Hematopoietic multipotent progenitor cell (in vitro differentiated cells): ENCODE results near the gene PEX12. TPM values are rescaled to one million over a fixed set of nuclear protein-coding genes. Genes with fewer than 3 reads are reported as not detected.
"Not testable (repeated sequence)": the region's sequence is repeated elsewhere in the genome, so short reads cannot be mapped to it uniquely, and the experiment has no call there.

Source experiments
- DNase-seq, 3 donors: peaks; one replicate each; pipeline ENCODE4 v3.0.0-alpha.2; 2011 to 2015; ENCODE audit warnings: low read depth in 2 of 3, low spot score in 2 of 3
- total RNA-seq: library from RNA; depleted of rRNA; stranded (reverse); fragments of >200 nt; gene quantifications from one replicate; pipeline ENCODE4 v1.2.3, GENCODE V29; 2012

The PEX12 gene
- 4.8 TPM for total RNA-seq

GRCh38 chr17:35578197-35578928, at the start of gene PEX12:
Gene PEX12, minus strand, starts transcription at chr17:35578571. Its CDS starts 550 bp downstream, at chr17:35578021.
- DNase-seq: peak; percentile 80 to 93 (median 91)

- DNase-seq: no peak
These were observed 49.0 kb upstream of the PEX12 start for GRCh38 chr17:35627417-35627816.

GRCh38 chr17:35621768-35622167, 43.4 kb upstream of the PEX12 start:
- DNase-seq: no peak

GRCh38 chr17:35618628-35619027, 40.3 kb upstream of the PEX12 start:
- no peak for DNase-seq

GRCh38 chr17:35617505-35617904, 39.1 kb upstream of the PEX12 start:
- DNase-seq: peak in 2 of 3 donors; percentile 10 to 18

- peak in 2 of 3 donors; percentile 35 to 62 for DNase-seq
These were observed 38.2 kb upstream of the PEX12 start for GRCh38 chr17:35616536-35616935.

GRCh38 chr17:35614810-35615209, 36.4 kb upstream of the PEX12 start:
- no peak for DNase-seq

- DNase-seq: peak in 2 of 3 donors; percentile 45 to 80
These were observed 34.7 kb upstream of the PEX12 start for GRCh38 chr17:35612924-35613521.

GRCh38 chr17:35610746-35611145, 32.4 kb upstream of the PEX12 start:
- DNase-seq: not testable (repeated sequence)

- no peak for DNase-seq
These were observed 31.5 kb upstream of the PEX12 start for GRCh38 chr17:35609831-35610230.

- no peak for DNase-seq
These were observed 29.0 kb upstream of the PEX12 start for GRCh38 chr17:35607239-35607847.

GRCh38 chr17:35605678-35606077, 27.3 kb upstream of the PEX12 start:
- no peak for DNase-seq

GRCh38 chr17:35603674-35604073, 25.3 kb upstream of the PEX12 start:
- no peak for DNase-seq

- DNase-seq: no peak
These were observed 19.2 kb upstream of the PEX12 start for GRCh38 chr17:35597604-35598003.

- DNase-seq: no peak
These were observed 18.3 kb upstream of the PEX12 start for GRCh38 chr17:35596530-35597233.

GRCh38 chr17:35596072-35596471, 17.7 kb upstream of the PEX12 start:
- DNase-seq: no peak

- DNase-seq: no peak
These were observed 10.0 kb upstream of the PEX12 start for GRCh38 chr17:35588196-35588920.

- peak; percentile 97 to 100 (median 98) for DNase-seq
These were observed 8.9 kb upstream of the PEX12 start, which contains the start of gene AP2B1 for GRCh38 chr17:35587074-35587961. Gene AP2B1, plus strand, starts transcription at chr17:35587322. Its CDS starts 6,709 bp downstream, at chr17:35594031.

- DNase-seq: no peak
These were observed 8.2 kb upstream of the PEX12 start for GRCh38 chr17:35586569-35587073.
